Stimulated activated CD4-positive, alpha-beta T cell treated with anti-CD3 and anti-CD28 coated beads, Interleukin-2, amount 100 ng/mL, for 48 hours (primary cell): ENCODE results near the gene IGFLR1.
A peak's percentile ranks its signal among the peaks of the same experiment; 100 is the strongest.
"Not testable (repeated sequence)": the region's sequence is repeated elsewhere in the genome, so short reads cannot be mapped to it uniquely, and the experiment has no call there.

Experiments
- DNase-seq, 2 donors: peaks; one replicate each; pipeline ENCODE4 v3.0.0-alpha.2; 2020

Gene IGFLR1

DNA sequence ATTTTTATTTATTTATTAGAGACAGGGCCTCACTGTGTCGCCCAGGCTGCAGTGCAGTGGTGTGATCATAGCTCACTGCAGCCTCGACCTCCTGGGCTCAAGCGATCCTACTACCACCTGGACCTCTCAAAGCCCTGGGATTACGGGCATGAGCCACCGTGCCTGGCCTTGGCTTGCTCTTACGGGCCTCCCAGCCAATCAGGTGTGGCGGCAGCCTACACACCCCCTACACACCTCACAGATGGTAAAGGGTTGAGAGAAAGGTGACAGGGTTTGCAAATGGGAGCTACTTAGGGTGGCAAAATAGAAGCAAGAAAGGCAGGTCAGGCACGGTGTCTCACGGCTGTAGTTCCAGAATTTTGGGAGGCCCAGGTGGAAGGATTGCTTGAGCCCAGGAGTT lies 38.9 kb downstream of the IGFLR1 start:
- DNase-seq = no peak

DNA sequence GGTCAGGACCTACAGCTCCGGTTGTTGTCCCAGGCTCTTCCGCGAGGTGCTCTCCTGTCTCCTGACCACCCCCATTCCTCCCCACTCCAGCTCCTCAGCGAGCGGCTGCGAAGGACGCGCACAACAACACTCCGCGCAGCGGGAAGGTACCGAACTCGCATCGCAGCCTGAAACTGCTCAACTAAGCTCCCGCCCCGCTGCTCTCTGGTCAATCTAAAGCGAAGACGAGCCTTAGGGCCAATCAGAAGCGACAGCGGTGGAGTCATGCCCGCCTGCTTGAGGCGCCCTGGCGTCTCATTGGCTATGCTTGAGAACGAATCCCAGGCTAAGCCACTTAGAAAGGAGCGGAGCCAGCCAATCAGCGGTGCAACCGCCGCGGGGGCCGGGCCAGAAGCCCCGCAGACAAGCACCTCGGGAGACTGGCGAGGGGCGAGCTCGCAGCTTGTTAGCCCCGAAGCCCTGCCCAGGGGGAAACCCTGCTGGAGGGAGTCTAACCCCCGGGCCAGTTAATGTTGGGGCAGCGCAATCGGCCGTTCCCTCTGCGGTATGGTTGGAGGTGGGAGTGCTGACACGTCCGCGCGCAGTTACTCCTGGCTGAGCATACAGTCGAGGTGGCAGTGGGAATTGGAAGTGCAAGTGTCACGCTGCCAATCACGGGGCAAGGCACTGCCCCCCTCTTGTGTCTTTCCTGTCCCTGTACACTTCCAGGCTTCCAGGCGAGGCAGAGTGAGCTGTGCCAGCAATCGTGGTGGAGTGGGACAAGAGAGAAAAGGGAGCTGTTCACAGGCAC lies 39.8 kb downstream of the IGFLR1 start:
- DNase-seq = peak; percentile 85 to 88

DNA sequence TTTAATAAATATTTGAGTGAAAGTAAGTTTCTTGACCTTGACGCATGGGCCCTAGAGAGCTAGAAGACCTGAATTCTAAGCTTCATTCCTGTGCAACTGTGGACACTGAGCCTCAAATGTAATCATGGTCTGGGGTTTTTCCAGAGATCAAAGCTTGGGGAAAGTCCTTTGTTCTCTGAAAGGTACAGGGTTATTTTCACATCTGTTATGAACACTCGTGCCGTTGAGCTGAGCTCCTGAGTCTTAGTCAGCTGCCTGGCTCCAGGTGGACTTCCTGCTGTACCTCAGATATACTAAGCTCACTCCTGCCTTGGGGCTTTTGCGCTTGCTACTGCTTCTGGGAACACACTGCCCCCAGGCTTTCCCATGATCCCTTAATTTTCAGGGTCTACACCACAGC lies 45.4 kb downstream of the IGFLR1 start:
- no peak for DNase-seq

DNA sequence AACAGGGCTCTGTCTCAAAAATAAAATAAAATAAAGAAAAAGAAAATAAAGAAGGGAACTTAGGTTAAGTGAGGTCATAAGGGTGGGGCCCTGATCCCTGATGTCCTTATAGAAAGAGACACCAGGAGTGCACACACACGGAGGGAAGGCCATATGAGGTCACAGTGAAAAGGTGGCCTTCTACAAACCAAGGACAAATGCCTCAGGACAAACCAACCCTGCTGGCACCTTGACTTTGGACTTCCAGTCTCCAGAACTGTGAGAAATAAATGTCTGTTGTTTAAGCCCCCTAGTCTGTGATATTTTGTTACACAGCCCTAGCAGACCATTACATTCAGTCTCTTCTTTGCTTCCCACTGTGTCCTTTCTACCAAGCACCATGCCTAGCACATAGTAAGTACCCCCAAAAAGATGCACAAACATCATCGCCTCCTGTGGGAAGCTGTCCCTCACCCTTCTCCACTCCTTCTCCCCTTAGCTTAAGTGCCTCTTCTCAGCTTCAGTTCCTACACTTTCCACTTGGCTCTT lies 46.3 kb downstream of the IGFLR1 start:
- DNase-seq = no peak

DNA sequence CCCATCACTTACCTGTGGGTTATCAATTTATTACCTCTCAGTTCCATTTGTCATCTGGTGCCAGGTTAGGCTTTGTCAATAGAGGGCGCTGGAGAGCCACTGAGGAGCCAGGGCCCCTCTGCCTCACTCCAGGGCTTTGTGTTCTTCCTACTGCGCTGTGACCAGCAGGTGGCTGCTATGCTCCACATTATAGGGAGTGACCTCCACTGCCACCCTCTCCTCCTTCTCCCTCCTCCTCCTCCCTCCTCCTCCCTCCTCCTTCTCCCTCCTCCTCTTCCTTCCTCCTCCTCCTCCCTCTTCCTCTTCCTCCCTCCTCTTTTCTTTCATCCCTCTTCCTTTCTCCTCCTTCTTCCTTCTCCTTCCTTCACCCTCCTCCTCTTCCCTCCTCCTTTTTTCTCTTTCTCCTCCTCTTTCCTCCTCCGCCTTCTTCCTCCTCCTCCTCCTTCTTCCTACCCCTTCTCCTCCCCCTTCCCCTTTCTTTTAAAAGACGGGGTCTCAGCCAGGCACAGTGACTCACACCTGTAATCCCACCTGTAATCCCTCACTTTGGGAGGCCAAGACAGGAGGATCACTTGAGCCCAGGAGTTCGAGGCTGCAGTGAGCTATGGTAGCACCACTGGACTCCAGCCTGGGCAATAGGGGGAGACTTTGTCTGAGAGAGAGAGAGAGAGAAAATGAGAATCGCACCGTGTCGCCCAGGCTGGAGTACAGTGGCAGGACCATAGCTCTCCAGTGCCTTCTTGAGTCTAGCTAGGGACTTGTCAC lies 48.2 kb downstream of the IGFLR1 start:
- peak; percentile 93 to 94 for DNase-seq

DNA sequence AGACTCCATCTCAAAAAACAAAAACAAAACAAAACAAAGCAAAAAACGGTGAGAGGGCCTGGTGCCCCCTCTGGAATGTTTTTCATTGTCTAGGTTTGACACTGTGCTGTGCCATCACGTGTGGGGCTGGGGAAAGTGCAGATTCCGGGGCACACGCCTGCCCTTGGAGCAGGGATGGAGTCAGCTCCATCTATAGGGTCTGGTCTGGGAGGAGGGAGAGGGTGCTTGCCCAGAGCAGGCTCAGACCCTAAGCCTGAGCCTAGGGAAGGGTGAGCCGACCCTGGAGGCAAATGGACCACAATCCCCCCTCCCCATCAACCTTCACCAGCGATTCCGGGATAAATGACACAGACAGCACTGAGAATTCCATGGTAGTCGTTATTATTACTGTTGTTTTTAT lies 48.8 kb downstream of the IGFLR1 start:
- no peak for DNase-seq

DNA sequence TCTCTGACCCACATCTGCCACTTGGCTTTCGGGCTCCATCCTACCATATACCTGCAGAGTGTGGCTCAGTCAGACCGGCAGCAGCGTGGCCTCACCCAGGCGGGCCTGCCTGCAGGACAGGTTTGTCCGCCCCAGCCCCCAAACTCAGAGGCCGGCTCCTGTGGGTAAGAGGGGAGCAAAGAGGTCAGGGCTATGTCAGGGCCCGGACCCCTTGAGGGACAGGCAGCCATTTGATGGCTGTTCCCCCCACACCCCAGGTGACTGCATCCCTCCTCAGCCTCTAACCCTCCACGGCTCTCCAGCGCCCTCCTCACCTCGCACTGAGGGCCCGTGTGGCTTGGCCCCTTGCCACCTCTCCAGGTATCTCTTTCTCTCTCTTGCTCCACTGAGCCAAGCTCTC lies 50.2 kb downstream of the IGFLR1 start:
- DNase-seq = no peak

DNA sequence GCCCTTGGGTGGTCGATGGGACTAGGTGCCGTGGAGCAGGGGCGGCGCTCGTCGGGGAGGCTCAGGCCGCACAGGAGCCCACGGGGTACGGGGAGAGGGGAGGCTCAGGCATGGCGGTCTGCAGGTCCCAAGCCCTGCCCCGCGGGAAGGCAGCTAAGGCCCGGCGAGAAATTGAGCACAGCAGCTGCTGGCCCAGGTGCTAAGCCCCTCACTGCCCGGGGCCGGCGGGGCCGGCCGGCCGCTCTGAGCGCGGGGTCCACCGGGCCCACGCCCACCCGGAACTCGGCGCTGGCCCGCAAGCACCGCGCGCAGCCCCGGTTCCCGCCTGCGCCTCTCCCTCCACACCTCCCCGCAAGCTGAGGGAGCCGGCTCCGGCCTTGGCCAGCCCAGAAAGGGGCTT lies 51.1 kb downstream of the IGFLR1 start:
- not testable (repeated sequence) for DNase-seq

DNA sequence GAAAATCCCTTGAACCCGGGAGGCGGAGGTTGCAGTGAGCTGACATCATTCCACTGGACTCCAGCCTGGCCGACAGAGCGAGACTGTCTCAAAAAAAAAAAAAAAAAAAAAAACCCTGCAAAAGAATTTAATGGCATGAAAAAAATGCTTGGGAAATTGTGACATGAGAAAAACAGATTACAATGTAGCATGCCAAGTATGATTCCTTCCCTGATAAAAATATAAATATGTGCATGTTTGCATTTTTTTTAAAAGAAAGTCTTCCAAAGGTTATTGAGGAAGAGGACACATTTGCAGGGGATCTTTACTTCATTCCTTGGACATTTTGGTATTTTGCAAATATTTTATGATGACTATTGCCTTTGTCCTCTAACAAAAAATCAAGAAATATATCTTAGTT lies 52.4 kb downstream of the IGFLR1 start:
- DNase-seq = no peak
